Erythroblast (primary cell): ENCODE measurements around the gene ZNF217.
A peak's percentile ranks its signal among the peaks of the same experiment; 100 is the strongest.
"Not testable (repeated sequence)": the region's sequence is repeated elsewhere in the genome, so short reads cannot be mapped to it uniquely, and the experiment has no call there.

Experiments used
- DNase-seq, 2 experiments: peaks; one replicate each; lab custom pipeline; 2025; lab: John Stamatoyannopoulos, UW
- GATA1 ChIP-seq: IDR thresholded peaks from 2 replicates; pipeline ENCODE4 v1.6.1; 2011; ENCODE audit warnings: low read depth, mild to moderate bottlenecking, control low read depth, low read length, moderate library complexity
- POLR2A ChIP-seq: IDR thresholded peaks from 2 replicates; pipeline ENCODE4 v1.6.1; 2011; ENCODE audit warnings: mild to moderate bottlenecking, low read length

ZNF217 gene

DNA sequence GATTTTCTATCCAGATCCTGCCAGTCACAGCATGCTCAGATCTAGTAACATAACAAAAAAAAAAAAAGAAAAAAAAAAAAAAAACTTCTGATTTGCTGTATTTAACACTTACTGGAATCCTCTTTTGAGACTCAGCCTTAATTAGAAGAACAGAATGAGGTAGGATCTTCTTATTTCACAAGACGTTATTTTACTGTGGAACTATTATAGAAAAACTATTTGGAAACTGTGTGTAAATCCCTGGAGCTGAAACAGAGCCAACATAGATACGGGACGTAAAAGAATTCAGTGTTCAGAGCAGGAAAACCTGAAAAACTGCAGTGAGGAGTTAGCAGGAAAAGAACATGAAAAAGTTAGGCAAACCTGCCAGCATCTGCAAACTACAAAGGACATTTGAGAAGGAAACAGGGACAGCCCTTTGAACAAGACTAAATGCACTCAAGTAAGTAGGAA lies 3.4 kb upstream of the ZNF217 start:
- no peak for DNase-seq
- TF ChIP-seq POLR2A (no peak), GATA1 (no peak)

GRCh38 chr20:53596189-53597001 lies 2.8 kb upstream of the ZNF217 start:
- DNase-seq = not testable (repeated sequence)

- not testable (repeated sequence) for DNase-seq
These were observed 2.1 kb upstream of the ZNF217 start for GRCh38 chr20:53595742-53596141.

DNA sequence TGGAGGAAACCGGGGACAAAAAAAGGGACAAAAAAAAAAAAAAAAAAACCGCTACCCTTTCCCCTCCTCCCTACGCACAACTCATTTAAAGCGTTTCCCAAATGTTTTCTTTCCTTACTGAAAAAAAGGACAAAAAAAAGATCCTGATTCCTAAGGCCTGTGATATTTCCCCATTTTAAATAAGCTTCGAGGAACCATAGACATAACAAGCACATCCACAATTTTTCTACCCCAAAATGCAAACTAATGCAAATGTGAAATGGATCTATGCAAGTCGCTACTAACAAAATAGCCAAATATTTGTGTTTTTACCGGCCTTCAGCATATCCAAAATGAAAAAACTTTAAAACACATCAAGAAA lies 1.4 kb upstream of the ZNF217 start:
- TF ChIP-seq GATA1 (no peak), POLR2A (no peak)
- DNase-seq = peak in 1 of 2 experiments; percentile 51

GRCh38 chr20:53594068-53595017 lies 704 bp upstream of the ZNF217 start:
- TF ChIP-seq POLR2A (no peak), GATA1 (no peak)
- peak; percentile 94 to 98 for DNase-seq

DNA sequence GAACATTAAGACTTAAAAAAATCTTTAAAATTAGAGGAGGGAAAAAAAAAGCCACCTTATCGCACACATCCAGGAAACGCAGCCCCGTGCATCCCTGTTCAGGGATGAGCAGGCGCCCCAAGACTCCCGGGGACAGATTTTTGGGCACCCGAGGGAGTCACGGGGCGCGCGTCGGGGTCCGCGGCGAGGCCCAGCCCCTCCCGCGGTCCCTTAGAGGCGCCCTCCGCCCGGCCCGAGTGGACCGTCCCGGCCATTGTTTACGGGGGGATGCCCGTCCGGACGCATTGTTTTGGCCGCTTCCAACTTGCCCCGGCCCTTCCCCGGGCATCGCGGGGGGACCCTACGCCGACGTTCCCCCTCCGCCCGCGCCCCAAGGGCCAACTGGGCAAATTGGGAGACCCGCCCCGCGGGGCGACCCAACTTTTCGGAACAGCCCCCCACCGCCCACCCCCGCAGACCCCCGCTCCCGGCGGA lies 610 bp downstream of the ZNF217 start:
- TF ChIP-seq GATA1 (no peak), POLR2A (no peak)

GRCh38 chr20:53592454-53592991 lies 1.1 kb downstream of the ZNF217 start:
- peak; percentile 81 to 86 for DNase-seq
- peak; percentile 21 for TF ChIP-seq POLR2A

More for the DNA sequence above, 610 bp downstream of the ZNF217 start:
- DNase-seq = peak; percentile 48 to 72

DNA sequence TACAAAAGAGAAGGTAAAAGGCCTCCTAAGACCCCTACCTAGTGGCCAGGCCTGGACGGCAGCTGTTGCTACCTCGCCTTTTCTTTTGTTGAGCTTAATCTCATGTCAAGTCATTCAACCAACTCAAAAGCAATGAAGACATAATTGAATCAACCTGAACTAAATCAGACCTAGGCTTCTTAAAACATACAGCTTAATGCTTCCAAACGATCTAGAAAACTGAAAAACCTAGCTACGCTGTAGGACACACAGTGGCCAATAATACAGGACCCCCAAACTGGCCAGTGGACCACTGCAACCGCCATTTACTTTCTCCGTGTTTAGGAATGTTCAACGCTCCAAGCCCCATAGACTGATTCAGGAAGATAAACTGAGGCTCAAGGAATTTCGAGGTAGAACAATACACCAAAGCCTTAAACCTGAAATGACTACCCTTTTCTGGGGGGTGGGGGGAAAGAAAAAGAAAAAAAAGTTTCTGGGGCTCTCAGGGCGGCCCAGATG lies 1.6 kb downstream of the ZNF217 start:
- DNase-seq = peak; percentile 69 to 80

DNA sequence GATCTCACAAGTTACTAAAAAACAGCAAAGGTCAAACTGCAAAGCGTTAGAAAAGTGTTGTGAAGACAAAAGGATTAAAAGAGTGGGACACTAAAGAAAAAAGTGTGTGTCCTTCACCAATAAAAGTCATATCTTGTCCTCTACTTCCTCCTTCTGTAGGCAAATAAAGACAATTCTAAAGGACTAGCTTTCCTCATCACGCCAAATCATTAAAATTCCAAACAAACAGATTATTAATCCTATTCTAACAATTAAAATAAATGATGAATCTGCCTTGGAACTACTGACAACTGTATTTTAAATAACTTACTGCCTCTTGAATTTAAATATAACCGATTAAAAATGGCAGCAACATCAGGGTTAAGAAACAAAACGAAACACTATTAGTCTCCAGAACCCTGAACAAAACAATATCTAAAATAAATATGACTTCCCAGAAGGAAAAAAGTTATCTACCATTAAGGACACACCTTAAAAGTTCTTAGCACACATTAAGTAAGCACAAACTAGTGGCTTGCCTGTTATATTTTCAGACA lies 2.4 kb downstream of the ZNF217 start:
- DNase-seq = peak; percentile 60 to 82

- peak; percentile 72 to 75 for DNase-seq
These were observed 3.0 kb downstream of the ZNF217 start for GRCh38 chr20:53590608-53591007.

GRCh38 chr20:53590122-53590521 lies 3.5 kb downstream of the ZNF217 start:
- DNase-seq = peak in 1 of 2 experiments; percentile 49

DNA sequence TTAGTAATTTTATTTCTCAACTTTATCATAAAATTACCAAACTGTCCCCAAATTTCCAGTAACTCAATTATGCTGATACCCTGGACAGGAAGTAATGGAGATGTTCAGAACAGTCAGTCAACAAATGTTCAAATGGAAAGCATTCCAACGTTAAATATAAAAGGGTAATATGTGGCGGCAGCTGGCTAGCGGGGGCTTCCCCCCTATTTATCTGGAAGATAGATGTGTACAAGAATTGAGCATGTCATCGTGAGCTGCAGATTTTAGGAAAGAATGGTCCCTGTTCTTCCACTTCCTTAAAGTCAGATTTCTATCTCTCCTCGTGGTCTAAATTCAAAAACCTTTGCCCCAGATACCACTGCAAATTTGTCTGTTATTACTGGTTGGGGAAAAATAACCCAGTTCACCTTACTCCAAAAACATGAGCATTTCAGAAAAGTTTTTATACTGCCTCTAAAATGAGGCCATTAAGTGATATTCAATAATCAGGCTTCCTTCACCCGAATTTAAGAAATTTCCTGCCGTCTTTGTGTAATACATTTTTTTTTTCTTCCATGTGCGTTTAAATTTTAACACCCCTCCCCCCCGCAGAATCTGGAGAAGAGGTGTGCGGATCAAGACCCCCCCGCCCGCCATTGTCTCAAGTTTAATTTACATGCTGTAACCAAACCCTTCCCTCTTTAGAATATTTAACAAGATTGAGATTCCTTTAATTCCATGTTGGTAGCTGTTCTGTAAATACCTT lies 4.1 kb downstream of the ZNF217 start:
- DNase-seq = peak; percentile 55 to 64

GRCh38 chr20:53587157-53587703 lies 6.4 kb downstream of the ZNF217 start:
- peak in 1 of 2 experiments; percentile 29 for DNase-seq

- peak in 1 of 2 experiments; percentile 48 for DNase-seq
- TF ChIP-seq POLR2A = no peak
- TF ChIP-seq GATA1 = no peak
These were observed 7.0 kb downstream of the ZNF217 start for GRCh38 chr20:53586640-53587039.

GRCh38 chr20:53585910-53586309 lies 7.7 kb downstream of the ZNF217 start:
- not testable (repeated sequence) for DNase-seq

DNA sequence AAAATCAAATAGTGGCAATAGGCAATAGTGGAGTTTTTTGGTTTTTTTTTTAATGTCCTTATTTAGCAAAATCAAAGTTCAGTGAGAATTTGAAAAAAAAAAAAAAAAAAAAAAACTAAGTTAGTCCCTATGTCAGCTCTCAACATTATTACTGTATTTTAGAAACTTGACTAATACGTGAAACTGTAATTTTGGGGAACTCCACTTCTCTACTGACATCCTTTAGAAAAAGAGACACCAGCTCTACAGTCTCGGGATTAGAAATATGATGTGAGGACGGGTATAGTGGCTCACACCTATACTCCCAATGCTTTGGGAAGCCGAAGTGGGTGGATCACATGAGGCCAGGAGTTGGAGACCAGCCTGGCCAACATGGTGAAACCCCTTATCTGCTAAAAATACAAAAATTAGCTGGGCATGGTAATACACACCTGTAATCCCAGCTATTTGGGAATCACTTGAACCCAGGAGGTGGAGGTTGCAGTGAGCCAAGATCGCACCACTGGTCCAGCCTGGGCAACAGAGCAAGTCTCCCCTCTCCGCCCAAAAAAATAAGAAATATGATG lies 8.6 kb downstream of the ZNF217 start:
- not testable (repeated sequence) for DNase-seq

- not testable (repeated sequence) for DNase-seq
These were observed 9.1 kb downstream of the ZNF217 start for GRCh38 chr20:53584550-53584913.

GRCh38 chr20:53583660-53584549 lies 9.7 kb downstream of the ZNF217 start:
- not testable (repeated sequence) for DNase-seq
